MM.1S (cell line): ENCODE measurements around the gene LATS2.

ENCODE experiments used
- EZH2 ChIP-seq: fragments of 300-600 bp; sonication (generic); optimal IDR thresholded peaks from 2 replicates; pipeline ENCODE3; 2017; ENCODE audit warnings: low read depth, mild to moderate bottlenecking, antibody characterized with exemption, low read length, mixed read lengths
- EZH2phosphoT487 ChIP-seq: fragments of 300-600 bp; sonication (generic); IDR thresholded peaks from 2 replicates; pipeline ENCODE4 v1.6.1; 2018; ENCODE audit warnings: antibody characterized with exemption, low read length

GRCh38 chr13:20980430-20980829 lies 81.0 kb downstream of the LATS2 start:
- TF ChIP-seq EZH2 (no peak), EZH2phosphoT487 (no peak)
